Middle frontal gyrus (tissue), 1 donor: ENCODE results near the gene TBC1D10A.

Experiments
- DNase-seq: peaks from one replicate; pipeline ENCODE4 v3.0.0-alpha.2; 2015; ENCODE audit warnings: low spot score; ENCODE audit errors: extremely low spot score

The TBC1D10A gene

GRCh38 chr22:30267382-30268302 lies 59.1 kb downstream of the TBC1D10A start:
- no peak for DNase-seq

GRCh38 chr22:30266445-30267381 lies 60.0 kb downstream of the TBC1D10A start, which contains the start of gene OSM:
TSS of gene OSM (minus strand) at chr22:30266851. CDS start at chr22:30266799, 52 bp downstream.
- no peak for DNase-seq

- DNase-seq, result no peak
Observed at GRCh38 chr22:30265823-30266444, 60.8 kb downstream of the TBC1D10A start.

GRCh38 chr22:30265131-30265720 lies 61.5 kb downstream of the TBC1D10A start:
- no peak for DNase-seq

GRCh38 chr22:30263883-30264282 lies 62.9 kb downstream of the TBC1D10A start:
- no peak for DNase-seq

GRCh38 chr22:30262917-30263741 lies 63.6 kb downstream of the TBC1D10A start:
- peak; percentile 30 for DNase-seq

- DNase-seq, result no peak
Observed at GRCh38 chr22:30262112-30262511, 64.6 kb downstream of the TBC1D10A start.

GRCh38 chr22:30261134-30261533 lies 65.6 kb downstream of the TBC1D10A start:
- no peak for DNase-seq

GRCh38 chr22:30260682-30261081 lies 66.1 kb downstream of the TBC1D10A start:
- DNase-seq, result no peak

- DNase-seq, result no peak
Observed at GRCh38 chr22:30260276-30260675, 66.5 kb downstream of the TBC1D10A start.

GRCh38 chr22:30254314-30254713 lies 72.4 kb downstream of the TBC1D10A start:
- no peak for DNase-seq

- no peak for DNase-seq
Observed at GRCh38 chr22:30253205-30253852, 73.4 kb downstream of the TBC1D10A start.

- DNase-seq, result no peak
Observed at GRCh38 chr22:30252411-30253204, 74.1 kb downstream of the TBC1D10A start.

- DNase-seq, result no peak
Observed at GRCh38 chr22:30251711-30252110, 75.0 kb downstream of the TBC1D10A start.

- DNase-seq, result no peak
Observed at GRCh38 chr22:30250661-30251267, 76.0 kb downstream of the TBC1D10A start.

GRCh38 chr22:30250039-30250565 lies 76.6 kb downstream of the TBC1D10A start:
- no peak for DNase-seq

GRCh38 chr22:30249049-30250038 lies 77.4 kb downstream of the TBC1D10A start:
- no peak for DNase-seq
